Stimulated activated CD4-positive, alpha-beta T cell treated with anti-CD3 and anti-CD28 coated beads, Interleukin-15, amount 100 ng/mL, for 48 hours (primary cell): ENCODE results near the gene PIGA.
"Not testable (repeated sequence)": the region's sequence is repeated elsewhere in the genome, so short reads cannot be mapped to it uniquely, and the experiment has no call there.

Experiments used
- DNase-seq, 2 donors: peaks; one replicate each; pipeline ENCODE4 v3.0.0-alpha.2; 2020; ENCODE audit warnings: low read depth in 2 of 2

The PIGA gene

GRCh38 chrX:15321447-15321846 lies 13.9 kb downstream of the PIGA start:
- no peak for DNase-seq

DNA sequence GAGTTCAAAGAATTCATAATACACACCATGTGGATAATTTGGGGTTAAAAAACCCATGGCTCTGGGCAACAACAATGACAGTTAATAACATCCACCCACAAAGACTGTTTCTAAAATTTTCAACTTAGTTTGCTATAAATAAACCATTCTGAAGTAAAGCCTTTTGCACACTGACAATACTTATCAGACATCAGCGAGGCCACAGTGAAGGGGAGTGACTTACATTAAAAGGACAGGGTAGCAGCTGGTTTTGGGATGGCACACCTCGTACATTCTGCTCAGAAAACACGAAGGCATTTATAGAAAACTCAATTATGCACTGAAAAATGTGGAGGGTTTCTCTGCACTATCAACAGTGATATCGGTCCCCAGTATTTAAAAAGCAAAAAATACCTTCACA lies 15.0 kb downstream of the PIGA start:
- DNase-seq, result no peak

- DNase-seq, result no peak
Measured at GRCh38 chrX:15319075-15319474, 16.2 kb downstream of the PIGA start.

DNA sequence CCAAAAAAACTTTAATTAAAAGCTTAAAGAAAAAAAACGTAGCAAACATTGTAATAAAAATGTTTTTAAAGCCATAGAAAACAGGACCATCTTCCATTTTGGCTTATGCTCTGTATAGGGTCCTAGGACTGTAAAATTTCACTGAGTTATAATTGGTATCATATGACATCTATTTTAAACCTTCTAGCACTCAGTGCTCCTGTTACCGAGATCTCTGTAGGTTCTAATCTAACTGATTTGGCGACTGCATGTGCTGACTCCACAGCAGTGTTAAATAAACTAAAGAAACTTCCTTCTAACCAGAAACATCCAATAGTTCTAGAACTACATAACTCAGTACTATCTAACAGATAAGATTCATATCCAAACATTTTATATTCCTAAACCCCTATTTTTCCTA lies 19.8 kb downstream of the PIGA start, which contains the start of gene ASB11:
TSS of gene ASB11 (minus strand) at position 132 of the 400 bp plus-strand sequence. CDS start at position 97, 35 bp downstream.
- no peak for DNase-seq

DNA sequence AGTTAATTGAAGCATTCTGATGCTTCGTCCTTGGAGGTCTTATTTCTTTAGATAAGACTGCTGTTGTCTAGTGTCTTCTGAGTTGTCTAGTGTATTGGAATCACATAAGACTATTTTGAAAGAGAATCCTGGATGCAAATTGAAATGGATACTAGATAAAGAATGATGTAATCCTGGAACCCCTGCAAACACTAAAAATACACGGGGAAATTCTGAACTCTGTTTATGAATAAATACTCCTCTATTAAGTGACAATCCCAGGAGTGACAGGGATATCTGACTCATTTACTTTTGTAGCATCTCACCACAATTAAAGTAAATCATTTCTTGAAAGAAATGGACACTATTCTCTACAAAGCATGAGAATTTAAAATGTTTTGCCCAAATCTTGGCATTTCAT lies 20.9 kb downstream of the PIGA start:
- no peak for DNase-seq

GRCh38 chrX:15311119-15311518 lies 24.2 kb downstream of the PIGA start:
- no peak for DNase-seq

DNA sequence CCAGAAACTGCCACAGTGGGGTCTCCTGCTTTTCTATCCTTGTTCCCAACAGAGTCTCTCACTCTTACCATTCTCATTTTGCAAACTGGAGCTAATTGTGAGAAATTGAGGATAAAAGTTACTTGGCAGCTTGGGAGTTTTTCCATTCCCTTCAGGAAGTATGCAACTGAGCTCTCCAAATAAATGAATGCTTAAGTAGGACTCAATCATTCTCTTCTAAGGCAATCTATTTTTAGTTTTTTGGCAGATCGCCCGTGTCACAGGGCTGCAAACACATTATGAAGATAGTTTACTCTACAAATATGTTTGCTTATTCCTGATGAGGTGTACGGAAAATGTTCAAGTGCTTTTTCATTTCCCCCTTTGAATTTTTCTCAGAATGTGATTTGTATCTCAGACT lies 25.2 kb downstream of the PIGA start:
- no peak for DNase-seq

GRCh38 chrX:15305899-15306298 lies 29.4 kb downstream of the PIGA start:
- DNase-seq, result not testable (repeated sequence)

DNA sequence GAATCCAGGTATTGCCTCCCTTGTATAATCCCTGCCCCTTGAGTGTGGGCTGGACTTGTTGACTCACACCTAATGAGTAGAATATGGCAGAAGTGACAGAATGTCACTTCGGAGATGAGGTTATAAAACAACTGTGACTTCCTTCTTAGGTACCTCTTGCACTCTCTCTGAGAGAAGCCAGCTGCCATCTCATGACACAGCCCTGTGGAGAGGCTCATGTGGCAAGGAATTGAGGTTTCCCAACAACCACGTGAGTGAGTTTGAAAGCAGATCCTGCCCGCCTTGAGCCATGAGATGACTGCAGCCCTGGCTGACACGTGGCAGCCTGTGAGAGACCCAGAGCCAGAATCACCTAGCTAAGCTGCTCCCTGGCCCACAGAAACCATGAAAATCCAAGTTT lies 33.4 kb downstream of the PIGA start:
- peak; percentile 0 to 1 for DNase-seq

GRCh38 chrX:15299941-15300851 lies 35.1 kb downstream of the PIGA start:
- DNase-seq, result no peak

DNA sequence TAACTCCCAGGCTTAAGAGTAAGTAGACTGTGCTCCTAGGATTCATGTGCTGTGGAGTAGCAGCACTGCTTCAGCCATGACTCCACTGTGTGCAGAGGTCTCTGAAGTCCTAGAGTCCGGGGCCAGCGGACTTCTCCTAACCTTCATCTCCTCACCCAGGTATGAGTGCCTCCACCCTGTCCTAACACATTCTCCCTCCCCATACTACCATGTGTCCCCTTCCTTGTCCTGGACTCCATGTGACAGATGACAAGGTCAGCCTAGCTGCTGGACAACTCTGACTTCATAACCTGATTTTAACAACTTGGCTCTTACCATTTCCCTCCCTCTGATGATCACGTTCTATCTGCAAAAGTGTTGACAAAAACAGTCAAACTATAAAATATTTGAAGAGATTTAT lies 36.5 kb downstream of the PIGA start:
- DNase-seq, result no peak

DNA sequence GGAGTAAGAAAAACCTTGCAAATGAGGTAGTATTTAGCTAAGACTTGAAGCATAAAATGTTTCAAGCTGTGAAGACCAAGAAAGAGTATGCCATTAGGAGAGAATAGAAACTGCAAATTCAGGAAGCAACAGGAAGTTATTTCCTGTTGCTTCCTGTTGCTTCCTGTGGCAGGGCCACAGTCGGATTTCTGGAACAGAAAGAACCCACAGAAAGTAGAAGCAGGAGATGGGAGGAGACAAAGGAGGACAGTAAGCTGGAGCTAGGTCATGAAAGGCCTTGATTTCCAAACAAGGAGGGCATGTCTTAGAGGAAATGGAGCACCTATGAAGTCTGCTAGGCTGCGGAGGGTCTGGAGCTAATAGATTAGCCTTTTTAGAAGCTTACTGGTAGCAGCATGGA lies 37.1 kb downstream of the PIGA start:
- no peak for DNase-seq

GRCh38 chrX:15293451-15293850 lies 41.9 kb downstream of the PIGA start:
- DNase-seq, result no peak

DNA sequence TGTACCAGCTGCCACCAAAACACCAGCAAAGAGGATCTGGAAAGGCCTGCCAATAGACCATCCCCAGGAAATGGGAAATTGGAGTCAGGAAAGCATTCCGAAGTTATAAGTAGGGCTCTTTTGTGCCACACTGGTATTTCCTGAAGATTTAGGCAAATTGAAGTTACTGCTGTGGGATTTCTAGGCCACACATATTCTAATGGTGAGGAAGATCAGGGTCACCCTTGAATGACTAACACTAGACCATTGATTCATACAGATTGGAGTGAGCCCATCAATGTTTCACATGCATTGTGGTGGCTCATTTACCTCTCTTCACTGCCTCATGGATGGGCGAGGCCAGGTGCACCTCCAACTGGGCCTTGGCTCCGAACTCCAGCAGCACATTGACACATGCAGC lies 42.5 kb downstream of the PIGA start:
- no peak for DNase-seq

GRCh38 chrX:15277604-15278003 lies 57.7 kb downstream of the PIGA start:
- no peak for DNase-seq

DNA sequence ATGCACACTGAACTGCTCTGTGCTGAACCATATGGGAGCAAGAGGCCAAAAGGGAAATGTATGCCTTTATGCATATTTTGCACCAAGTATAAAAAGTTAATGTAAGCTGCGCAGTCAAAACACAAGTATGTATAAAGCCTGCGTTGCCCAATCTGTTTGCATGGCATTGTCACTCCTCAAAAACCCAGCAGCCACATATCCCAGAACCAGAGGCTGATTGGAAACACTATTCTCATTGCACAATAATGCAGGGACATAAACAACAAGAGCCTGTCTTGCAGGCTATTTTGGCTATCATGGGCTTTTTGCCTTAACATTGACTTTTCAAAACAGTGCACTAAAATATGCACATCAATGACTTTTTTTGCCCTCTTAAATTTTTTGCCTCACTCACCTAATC lies 60.4 kb downstream of the PIGA start:
- no peak for DNase-seq

- DNase-seq, result not testable (repeated sequence)
Measured at GRCh38 chrX:15273275-15273674, 62.0 kb downstream of the PIGA start.

GRCh38 chrX:15271757-15272156 lies 63.6 kb downstream of the PIGA start:
- DNase-seq, result no peak

DNA sequence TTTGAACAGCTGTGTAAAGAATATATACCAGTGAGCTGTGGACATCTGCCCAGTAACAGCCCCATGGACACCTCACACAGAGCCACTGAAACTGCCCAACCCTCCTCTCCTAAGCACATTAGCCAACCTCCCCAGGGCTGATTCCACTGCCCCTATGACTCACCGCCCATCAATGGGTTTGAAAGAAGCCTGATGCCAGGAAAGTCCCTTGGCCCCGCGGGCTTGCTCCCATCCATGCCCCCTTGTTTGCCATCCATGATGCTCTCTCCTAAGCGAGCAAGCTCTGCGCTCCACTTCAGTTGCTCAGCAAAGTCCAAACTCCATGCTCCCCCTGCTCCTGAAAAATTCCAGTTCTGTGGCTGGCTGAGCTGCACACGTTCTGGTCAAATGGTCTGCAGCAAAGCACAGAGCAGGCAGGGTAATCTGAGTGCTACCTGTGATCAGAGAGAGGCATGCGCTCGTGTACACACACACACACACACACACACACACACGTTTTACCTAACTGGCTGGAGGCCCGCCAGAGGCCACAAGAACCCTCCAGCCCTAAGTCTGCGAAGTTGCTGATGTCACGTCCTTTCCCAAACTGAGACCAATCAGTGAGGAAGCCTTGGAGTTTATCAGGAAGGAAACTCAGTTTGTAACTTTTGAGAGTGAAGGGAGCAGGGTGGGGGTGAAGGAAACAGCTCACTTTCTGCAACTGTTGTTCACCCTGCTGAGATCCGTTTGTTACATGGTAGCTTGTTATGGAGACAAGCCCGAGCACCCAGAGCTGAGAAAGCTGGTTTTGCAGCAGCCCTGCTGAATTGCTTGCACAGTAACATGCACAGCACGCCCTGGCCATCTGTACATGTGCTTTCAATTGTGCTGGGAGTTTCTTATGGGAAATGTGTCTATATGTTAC lies 65.5 kb downstream of the PIGA start, which contains the start of gene ASB9:
TSS of gene ASB9 (minus strand) at position 466 of the 904 bp plus-strand sequence. CDS start at position 257, 209 bp downstream.
- no peak for DNase-seq
